ENCODE measurements around the gene EMC1.
"Not testable (repeated sequence)": the region's sequence is repeated elsewhere in the genome, so short reads cannot be mapped to it uniquely, and the experiment has no call there.

The EMC1 gene

DNA sequence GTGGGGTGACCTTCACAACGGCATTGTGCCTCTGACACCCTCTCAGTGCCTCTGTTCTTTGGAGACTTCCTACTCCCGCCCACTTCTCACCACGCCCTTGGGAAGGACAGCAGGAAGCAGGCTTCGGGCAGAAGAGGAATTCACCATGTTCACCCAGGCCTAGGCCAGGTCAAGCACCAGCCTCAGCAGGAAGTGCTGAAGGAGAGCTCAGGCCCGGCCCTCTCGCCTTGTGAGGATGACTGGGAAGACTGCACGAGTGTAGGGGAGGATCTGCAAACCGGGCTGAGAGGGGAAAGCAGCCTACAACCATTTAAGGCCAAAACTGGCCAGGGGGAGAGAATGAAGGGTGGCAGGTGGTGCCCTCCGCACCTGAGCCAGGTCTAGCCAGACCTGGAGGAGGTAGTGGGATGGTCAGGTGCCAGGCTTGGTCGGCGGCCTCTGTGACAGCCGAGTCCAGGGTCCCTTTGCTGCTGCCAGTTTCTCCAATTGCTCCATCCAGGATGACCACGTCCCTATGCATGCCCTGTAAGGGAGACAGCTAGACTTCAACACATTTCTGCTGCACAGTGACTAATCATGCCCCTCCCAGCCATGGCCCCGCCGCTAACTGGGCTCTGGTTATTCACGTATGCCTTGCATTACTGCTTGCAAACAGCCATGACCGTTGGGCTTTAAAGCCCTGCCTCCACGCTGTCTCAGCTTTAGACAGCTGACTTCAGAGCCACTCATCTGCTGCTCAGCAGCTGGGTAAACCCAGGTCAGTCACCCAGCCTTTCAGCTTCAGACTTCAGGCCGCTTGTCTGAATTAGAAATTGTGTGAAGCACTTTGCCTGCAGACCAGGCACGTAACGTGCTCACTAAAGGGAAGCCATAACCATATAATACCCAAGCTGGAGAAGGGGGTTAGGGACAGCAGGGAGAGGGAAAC lies 9.2 kb upstream of the EMC1 start:
- no peak for DNase-seq

DNA sequence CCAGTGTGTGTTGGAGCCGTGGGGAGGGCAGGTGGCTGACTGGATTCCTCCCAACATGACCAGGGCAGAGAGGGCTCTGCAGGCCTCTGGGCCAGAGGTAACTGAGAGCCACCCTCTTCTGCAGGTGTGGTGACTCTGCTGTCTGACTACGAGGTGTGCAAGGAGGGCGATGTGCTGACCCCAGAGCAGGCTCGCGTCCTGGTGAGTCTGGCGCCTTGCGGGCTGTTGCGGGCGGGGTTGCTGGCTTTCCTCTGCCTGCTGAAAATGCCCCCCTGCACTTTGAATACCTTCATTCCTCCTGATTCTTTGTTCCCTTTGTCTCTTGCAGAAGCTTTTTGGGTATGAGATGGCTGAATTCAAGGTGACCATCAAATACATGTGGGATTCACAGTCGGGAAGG lies 7.0 kb upstream of the EMC1 start:
- DNase-seq: no peak

DNA sequence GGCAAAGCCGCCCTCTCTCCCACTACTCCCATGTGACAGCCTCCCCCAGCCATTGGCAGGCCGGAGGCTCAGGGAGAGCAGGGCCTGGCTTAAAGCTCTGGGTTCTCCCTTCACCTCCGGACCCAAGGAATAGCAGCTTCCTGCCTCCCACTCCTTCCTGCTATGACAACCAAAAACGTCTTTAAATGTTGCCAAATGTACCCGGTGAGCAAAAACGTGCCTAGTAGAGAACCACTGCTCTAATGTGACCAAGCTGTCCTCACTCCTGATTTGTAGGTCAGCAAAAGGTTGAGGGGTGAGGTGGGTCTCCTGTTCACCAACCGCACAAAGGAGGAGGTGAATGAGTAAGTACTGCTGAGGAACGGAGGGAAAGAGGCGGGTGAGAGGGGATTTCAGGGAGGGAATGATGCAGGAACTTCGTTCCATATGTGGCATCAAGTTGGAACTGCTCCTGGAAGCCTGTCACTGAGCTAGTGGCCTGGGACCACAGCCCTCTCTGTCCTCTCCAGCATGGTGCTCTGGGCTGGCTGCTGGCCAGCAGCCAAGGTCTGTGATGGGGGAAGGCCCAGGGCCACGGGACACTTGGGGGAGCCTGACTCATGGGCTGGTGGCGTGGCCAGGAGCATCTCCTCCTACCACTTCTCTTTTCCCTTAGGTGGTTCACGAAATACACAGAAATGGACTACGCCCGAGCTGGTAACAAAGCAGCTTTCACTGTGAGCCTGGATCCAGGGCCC lies 6.0 kb upstream of the EMC1 start:
- no peak for DNase-seq

DNA sequence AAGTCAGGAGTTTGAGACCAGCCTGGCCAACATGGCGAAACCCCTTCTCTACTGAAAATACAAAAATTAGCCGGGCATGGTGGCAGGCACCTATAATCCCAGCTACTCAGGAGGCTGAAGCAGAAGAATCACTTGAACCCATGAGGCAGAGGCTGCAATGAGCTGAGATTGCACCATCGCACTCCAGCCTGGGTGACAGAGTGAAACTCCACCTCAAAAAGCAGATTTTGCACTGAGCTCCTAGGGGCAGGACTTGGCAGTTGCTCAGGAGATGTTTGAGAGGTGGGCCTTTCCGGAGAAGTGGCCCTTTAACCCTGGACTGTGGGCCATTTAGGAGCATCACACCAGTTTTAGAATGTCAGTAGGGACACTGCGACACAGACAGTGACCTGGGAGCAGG lies 5.0 kb upstream of the EMC1 start:
- DNase-seq: not testable (repeated sequence)

DNA sequence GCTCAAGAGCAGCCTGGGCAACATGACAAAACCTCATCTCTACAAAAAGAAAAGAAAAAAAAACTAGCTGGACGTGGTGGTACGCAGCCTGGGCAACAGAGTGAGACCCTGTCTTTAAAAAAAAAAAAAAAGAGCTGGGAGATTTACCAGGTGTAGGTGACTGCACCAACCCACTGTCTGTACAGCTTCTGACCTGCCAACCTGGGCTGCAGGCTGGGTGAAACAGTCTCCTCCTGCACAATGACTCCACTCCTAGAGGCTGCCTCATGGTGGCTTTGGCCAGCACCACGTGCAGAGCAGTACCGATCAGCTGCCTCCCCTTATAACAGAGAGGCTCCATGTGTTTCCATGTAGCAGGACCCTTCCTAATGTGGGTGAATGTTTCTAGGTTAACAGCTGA lies 4.0 kb upstream of the EMC1 start:
- DNase-seq: no peak

DNA sequence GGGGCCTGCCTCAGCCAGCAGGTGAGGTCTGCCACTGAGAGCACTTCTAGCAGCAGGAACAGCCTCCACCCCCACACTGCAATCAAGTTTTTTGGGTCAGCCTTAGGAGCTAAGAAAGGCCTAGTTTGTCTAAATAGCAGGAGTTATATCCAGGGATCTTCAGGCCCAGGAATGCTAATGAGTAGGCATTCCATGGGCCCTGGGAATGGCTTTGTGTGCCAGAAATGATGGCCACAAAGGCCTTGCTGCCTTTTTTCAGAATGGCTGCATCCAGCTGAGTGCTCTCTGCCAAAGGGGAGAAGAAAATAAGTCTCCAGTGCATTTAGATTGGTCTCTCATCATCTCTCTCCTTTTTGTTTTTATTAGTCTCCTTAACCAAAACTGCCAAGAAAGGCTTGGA lies 3.1 kb upstream of the EMC1 start:
- no peak for DNase-seq

DNA sequence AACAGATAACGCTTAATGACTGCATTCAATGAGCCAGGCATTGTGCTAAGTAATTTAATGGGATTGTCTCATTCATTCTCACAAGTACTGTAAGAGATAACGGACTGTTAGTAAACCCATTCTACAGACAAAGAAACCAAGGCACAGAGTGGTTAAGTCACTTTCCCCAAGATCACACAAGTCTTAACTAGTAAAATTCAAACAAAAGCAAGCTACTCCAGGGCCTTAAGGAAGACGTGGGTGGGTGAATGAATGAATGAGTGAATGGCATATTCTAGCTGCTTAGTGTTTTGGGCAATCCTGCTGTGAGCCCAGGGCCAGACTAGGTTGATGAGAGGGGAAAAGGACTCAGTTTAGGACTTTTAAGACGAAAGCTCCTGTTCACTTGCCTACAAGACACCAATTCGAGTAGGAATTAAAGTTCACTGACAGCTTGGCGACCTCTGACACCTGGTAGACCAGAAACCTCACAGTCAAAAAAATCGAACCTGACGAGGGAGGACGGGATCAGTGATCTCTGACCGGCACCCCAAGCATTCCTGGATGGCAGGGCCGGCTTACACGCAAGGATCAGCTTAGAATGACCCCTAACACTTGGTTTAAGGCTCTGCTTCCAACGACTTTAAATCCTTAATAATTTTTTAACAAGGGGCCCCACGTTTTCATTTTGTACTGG lies 557 bp downstream of the EMC1 start:
- DNase-seq: no peak

DNA sequence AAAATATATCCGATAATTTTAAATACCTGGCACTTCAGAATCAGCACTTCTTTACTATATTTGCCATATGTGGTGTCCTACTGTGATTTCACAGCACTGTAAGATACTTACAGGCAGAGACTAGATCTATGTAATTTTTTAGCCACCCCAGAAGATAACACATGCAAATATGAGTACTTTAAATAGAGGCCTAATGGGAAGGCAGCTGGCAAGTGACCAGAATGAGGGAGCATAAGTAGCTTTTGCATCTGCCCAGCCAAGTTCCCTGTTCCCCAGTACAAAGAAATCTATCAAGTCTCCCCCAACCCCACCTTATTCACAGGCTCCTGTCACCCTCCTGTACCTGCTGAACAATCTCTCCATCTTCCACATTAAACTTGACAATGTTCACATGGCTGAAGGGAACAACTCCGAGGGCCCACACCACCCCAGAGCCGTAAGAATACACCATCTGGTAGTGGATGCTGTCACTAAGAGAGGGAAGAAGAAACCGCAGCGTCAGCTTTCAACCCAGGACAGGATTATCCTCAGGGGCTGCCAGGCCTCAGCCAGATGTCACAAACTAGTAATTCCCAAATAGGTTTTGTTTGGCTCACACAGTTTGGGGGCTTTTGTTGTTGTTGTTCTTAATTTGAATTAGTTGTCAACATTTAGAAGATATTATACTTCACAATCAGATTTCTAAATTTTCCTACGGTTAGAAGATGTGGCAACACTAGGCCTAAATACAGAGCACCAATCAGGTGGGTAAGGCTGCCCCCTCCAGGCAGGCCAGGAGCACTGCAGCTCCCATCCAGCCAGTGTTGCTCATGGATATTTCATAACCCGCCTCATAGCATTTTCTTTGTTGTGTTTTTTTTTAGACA lies 10.4 kb downstream of the EMC1 start:
- peak; percentile 2 for DNase-seq

DNA sequence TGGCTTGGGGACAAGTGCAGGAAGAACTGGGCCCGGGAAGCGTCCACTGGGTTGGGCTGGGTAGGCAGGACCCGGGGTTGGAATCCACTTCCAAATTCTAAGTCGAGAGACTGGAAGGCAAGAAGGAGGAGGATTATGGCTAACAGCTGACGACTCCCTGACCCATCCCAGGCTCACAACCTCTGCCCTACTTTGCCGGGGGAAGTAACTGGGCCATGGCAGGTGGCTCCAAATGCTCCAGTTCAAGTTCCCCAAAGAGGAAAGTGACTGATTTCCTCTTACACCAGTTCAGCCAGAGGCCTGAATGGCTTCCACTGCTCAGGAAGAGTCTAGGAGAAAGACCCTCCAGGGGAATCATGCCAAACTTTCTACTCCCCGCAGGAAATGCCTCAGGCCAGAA lies 11.4 kb downstream of the EMC1 start:
- no peak for DNase-seq

DNA sequence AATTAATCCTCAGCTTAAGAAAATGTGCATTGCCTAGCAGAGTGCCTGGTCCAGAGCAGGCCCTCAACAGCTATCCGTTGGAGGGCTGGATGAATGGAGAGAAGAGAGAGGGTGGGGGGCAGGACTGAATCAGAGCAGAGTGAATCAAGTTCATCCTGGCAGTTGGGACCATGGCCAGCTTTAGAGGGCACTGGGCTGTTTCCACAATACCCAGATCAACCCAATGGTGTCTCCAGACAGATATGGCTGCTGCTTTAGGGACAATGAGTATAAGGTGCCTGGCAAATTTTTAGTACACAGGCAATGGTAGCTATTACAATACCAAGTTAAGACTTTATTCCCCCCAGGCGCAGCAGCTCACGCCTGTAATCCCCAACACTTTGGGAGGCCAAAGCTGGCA lies 17.1 kb downstream of the EMC1 start:
- no peak for DNase-seq

DNA sequence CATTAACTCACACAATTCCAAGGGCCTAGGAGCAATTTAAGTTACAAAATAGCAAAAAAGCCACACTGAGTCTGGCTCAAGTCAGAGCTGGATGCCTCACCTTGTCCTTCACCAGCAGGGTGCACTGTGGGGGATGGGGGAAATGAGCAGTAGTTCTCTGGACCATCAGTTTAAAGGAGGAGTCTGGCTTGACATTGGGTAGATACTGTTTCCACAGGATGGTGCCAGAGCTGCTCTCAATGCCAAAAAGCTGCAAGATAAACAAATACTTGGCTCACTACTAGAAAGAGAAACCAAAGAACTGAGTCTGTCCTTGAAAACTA lies 18.8 kb downstream of the EMC1 start:
- DNase-seq: no peak

DNA sequence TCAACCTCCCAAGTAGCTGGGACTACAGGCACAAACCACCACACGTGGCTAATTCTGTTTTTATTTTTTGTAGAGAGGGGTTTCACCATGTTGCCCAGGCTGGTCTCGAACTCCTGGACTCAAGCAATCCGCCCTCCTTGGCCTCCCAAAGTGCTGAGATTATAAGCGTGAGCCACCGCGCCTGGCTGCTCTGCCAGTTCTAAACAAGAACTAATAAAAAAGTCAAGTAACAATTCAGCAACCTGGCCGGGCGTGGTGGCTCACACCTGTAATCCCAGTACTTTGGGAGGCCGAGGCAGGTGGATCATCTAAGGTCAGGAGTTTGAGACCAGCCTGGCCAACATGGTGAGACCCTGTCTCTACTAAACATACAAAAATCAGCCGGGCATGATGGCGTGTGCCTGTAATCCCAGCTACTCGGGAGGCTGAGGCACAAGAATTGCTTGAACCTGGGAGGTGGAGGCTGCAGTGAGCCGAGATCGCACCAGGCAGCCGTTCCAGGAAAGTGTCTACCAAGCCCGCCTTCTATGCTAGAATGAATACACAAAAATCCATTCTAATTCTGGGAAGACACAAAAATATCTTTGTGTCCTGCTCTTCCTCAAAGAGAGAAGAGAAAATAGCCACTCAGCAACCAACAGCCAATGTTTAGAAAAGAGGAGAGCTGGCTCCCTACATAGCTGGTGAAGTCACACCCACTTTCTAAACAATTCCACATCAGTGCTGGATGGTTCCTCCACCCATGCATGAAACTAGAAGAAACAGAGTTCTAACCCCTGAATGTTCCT lies 19.4 kb downstream of the EMC1 start:
- not testable (repeated sequence) for DNase-seq

DNA sequence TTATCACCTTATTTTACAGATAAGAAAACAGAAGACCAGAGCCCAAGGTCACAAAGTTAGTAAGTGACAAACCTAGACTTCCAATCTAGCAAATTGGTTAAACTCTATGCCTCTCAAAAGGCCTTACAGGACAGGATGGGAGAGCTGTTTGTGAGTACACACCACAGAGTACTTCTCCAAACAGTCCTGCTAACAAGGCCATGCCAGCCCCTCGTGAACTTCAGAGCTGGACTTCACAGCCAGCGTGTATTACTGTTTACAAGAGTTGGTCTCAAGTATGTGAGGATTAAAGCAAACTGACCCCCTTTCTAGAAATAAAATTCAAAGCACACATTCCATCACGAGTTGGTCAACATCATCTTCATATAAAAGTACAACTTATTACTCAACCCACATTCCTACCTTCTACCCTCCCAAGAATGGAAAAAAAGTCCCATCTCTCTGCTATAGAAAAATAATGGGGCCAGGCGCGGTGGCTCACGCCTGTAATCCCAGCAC lies 21.4 kb downstream of the EMC1 start:
- DNase-seq: no peak

DNA sequence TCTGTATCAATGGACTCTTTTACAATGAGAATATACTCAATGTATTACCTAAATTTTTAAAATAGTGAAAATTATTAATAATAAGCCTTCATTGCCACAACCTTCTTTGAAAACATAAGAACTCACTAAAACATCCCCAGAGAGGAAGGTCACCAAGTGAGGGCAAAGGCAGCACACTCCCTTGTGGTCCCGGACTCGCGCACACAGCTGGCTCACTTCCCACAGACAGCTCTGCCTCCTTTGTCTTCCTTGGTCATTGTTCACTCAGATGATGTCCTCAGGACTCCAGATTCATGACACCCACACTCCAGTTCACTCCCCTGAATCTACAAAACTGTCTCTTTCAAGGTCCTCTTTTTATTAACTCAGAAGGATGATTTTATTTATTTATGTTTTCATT lies 22.1 kb downstream of the EMC1 start:
- no peak for DNase-seq

DNA sequence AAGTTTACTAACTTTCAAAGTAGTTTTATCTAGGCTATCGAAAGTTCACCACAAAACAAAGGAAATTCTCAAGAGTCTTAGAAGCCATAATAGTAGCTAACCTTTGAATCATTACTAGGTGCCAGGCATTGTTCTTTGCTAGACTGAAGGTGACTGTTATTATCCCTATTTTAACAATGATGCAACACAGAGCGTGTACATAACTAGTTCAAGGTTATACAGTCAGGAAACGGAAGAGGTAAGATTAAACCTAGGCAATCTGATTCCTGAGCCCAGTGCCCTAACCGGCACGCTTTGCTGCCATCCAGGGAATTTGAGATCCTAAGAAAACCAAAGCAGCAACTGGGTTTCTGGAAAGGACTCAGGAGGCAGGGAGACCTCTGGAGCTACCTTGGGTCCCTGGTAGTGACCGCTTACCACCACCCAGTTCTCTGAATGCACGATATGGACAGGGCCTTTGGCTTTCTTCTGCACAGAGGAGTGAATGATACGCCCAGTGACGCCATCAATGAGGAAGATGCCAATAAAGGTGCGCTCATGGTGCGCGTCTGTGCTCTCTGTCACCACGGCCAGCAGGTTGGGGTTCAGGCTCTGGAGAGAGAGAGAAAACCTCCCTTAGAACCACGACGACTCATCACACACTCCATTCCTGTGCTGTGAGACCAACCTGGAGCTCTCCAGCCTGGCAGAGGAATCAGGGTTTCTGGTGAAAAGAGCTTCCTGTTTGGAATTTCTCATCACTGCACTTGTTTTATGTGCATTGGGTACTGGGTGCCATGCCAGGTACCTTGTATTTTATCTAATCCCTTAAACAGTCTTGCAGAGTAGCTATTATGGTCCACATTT lies 28.1 kb downstream of the EMC1 start:
- DNase-seq: no peak

DNA sequence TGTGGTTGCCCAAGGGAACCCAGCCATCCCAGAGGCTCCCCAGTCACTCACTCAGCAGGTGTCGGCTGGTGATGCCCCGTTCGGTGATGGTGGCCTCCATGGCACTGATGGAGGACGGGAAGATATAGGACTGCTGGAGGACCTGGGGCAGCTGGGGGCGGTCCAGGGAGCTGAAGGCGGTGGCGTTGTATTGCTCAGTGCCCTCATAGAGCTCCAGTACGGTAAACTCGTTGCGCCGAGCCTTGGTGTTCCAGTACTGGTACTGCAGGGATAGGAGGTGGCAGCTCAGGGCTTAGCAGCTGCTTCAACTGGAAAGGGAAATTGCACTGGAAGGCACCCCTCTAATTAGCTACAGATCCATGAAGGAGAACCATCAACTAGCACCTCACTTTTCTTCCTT lies 28.8 kb downstream of the EMC1 start:
- no peak for DNase-seq

DNA sequence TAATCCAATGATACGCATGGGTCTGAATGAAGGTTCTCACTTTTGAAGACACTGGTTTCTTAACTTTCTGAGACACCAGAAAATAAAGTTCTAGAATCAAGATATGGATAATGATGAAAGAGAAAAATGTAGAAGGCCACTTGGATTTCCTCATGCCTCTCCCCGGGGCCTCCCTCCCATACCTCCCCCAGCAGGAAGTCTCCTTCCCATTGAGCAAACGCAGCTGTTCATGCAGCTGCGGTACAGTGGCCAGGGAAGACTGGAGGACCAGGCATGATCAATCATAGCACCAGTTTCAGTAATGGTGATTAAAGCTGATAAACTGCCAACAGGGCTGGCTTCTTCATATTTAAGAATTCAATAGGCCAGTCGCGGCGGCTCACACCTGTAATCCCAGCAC lies 30.3 kb downstream of the EMC1 start:
- DNase-seq: no peak

DNA sequence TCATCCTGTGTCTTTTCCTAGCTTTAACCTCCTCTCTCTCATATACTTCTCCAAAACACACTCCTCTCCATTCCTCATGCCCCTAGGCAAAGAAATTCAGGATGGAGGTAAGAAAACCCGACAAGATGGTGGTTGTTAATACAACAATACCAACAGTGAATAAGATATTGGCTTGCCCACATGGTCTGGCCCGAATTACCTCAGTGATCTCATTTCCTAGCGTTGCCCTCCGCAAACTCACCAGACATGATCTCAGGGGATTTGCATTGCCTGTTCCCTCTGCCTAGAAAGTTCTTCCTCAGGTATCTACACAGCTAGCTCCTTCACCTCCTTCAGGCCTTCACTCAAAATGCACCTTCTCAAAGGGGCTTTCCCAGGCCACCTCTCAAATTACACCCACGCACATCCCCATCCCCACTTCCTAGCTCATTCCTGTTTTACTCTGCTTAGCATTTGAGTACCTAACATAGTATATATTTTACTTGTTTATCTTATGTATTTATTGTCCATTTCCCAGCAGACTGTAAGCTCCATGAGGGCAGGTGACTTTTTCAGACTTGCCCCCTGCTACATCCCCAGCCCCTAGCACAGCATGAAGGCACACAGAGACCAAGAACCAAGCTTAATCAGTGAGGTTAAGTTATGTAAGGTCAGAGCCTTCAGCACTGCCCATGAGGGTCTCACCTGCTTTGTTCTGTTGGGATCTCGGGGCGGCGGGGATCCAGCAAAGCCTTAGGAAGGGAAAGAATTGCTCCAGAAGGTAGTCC lies 31.1 kb downstream of the EMC1 start:
- no peak for DNase-seq

DNA sequence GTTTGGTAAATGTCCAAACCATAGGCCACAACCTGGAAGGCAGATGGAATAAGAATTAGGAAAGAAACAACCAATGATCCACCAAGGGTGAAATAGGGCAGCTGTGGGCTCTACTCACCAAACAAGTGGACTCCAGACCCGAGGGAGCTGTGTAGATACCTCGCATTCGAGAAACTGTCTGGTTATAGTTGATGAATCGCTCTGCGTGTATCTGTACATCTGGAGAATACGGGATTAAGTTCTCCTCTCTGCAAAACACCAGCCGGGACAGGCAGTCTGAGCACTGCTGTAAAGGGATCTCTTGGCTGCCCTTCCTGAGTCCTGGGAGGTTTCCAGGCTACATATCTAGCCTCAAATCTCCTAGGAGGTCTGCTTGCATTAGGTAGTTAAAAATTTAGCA lies 31.9 kb downstream of the EMC1 start:
- DNase-seq: no peak

DNA sequence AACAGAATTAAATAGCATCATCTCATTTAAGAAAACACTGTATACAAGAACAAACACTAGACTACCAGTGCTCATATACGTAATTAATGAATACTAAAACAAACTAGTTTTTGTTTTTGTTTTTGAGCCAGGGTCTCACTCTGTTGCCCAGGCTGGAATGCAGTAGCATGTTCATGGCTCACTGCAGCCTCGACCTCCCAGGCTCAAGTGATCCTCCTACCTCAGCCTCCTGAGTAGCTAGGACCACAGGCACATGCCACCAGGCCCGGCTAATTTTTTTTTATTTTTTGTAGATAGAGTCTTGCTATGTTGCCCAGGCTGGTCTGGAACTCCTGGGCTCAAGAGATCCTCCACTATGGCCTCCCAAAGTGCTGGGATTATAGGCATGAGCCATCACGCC lies 34.7 kb downstream of the EMC1 start:
- not testable (repeated sequence) for DNase-seq

Data from GDM1 (cell line).